Glutamatergic neuron (in vitro differentiated cells): ENCODE data around the gene LAMA2. TPM values are rescaled to one million over a fixed set of nuclear protein-coding genes. Genes with fewer than 3 reads are reported as not detected.

Source experiments
- DNase-seq: peaks from one replicate; pipeline ENCODE4 v3.0.0; 2022
- H3K27ac Mint-ChIP-seq: one replicate; pipeline ENCODE4 v1.8.0; 2020; ENCODE audit warnings: mild to moderate bottlenecking, mixed read lengths, inconsistent platforms; ENCODE audit not compliant: unreplicated experiment
- H3K27me3 Mint-ChIP-seq: one replicate; pipeline ENCODE4 v1.8.0; 2020; ENCODE audit warnings: mild to moderate bottlenecking, moderate library complexity, mixed read lengths, inconsistent platforms; ENCODE audit not compliant: unreplicated experiment
- H3K36me3 Mint-ChIP-seq: one replicate; pipeline ENCODE4 v1.8.0; 2020; ENCODE audit warnings: mild to moderate bottlenecking, mixed read lengths, inconsistent platforms; ENCODE audit not compliant: unreplicated experiment
- H3K4me1 Mint-ChIP-seq: one replicate; pipeline ENCODE4 v1.8.0; 2020; ENCODE audit warnings: mild to moderate bottlenecking, low read depth, mixed read lengths, inconsistent platforms; ENCODE audit not compliant: unreplicated experiment
- H3K4me3 Mint-ChIP-seq: one replicate; pipeline ENCODE4 v1.8.0; 2020; ENCODE audit warnings: mild to moderate bottlenecking, mixed read lengths, inconsistent platforms; ENCODE audit not compliant: unreplicated experiment
- H3K9me3 Mint-ChIP-seq: one replicate; pipeline ENCODE4 v1.8.0; 2020; ENCODE audit warnings: mild to moderate bottlenecking, moderate library complexity, mixed read lengths, inconsistent platforms; ENCODE audit not compliant: unreplicated experiment
- total RNA-seq: library from RNA; stranded (reverse); fragmentation: NEBNext Ultra II Directional; extraction: Animal tissue kit (Norgen Biotek cat#: 25700); gene quantifications from one replicate; pipeline ENCODE4 v1.2.1, GENCODE V29; 2021; ENCODE audit not compliant: unreplicated experiment
- TF ChIP-seq, protein P1 (sequence below): fragments of 200-600 bp; sonication (generic); IDR thresholded peaks from one replicate; pipeline ENCODE4 v1.5.0; 2021; ENCODE audit not compliant: partially characterized antibody, unreplicated experiment

LAMA2 gene
- total RNA-seq, 1 donor from 2014 or later: 2.4 TPM

DNA sequence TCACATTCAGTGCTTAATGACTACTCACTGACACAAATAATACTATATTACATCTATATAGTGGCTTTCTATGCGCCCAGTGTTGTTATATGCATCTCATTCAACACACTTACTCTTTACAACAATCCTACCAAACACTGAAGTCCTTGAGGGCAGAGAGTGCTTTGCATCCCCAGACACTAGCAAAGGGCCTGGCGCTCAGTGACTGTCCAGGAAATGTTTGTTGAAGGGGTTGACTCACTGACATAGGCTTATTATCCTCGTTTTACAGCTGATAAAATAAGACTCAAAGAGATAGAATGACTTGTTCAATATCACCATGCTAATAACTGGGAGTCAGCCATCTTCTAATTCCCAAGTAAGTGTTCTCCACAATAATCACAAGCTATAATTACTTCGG is 663.8 kb downstream of the LAMA2 start:
- no peaks in the 10 kb centered on the region for H3K27me3 Mint-ChIP-seq
- H3K9me3 Mint-ChIP-seq: no peaks in the 10 kb centered on the region
- H3K4me3 Mint-ChIP-seq: no peak overlapping the region
- no peak for DNase-seq
- no peaks in the 10 kb centered on the region for H3K4me1 Mint-ChIP-seq
- TF ChIP-seq, protein P1, sequence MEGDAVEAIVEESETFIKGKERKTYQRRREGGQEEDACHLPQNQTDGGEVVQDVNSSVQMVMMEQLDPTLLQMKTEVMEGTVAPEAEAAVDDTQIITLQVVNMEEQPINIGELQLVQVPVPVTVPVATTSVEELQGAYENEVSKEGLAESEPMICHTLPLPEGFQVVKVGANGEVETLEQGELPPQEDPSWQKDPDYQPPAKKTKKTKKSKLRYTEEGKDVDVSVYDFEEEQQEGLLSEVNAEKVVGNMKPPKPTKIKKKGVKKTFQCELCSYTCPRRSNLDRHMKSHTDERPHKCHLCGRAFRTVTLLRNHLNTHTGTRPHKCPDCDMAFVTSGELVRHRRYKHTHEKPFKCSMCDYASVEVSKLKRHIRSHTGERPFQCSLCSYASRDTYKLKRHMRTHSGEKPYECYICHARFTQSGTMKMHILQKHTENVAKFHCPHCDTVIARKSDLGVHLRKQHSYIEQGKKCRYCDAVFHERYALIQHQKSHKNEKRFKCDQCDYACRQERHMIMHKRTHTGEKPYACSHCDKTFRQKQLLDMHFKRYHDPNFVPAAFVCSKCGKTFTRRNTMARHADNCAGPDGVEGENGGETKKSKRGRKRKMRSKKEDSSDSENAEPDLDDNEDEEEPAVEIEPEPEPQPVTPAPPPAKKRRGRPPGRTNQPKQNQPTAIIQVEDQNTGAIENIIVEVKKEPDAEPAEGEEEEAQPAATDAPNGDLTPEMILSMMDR: no peak
- H3K27ac Mint-ChIP-seq: no peak overlapping the region
- H3K36me3 Mint-ChIP-seq: no peaks in the 10 kb centered on the region

DNA sequence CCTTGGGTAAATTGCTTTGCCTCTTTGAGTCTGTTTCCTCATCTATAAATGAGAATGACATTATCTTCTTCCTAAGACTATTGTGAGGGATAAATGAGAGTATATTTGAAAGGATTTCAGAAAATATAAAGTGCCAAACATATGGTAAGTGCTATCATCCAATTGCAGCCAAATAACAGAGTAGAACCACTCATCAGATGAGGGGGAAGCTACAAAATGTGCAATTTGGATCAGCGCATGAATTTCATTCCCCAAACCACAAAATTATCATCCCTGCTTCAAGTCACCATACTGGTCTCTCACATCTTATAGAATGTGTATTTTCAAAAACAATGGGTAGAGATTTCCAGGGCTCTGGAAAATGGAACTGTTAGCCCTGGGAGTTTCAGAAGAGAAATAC is 668.5 kb downstream of the LAMA2 start:
- no peaks in the 10 kb centered on the region for H3K36me3 Mint-ChIP-seq
- no peaks in the 10 kb centered on the region for H3K27me3 Mint-ChIP-seq
- DNase-seq: no peak
- no peaks in the 10 kb centered on the region for H3K9me3 Mint-ChIP-seq
- no peaks in the 10 kb centered on the region for H3K4me1 Mint-ChIP-seq
- H3K27ac Mint-ChIP-seq: no peak overlapping the region
- TF ChIP-seq, protein P1: no peak
- no peak overlapping the region for H3K4me3 Mint-ChIP-seq

DNA sequence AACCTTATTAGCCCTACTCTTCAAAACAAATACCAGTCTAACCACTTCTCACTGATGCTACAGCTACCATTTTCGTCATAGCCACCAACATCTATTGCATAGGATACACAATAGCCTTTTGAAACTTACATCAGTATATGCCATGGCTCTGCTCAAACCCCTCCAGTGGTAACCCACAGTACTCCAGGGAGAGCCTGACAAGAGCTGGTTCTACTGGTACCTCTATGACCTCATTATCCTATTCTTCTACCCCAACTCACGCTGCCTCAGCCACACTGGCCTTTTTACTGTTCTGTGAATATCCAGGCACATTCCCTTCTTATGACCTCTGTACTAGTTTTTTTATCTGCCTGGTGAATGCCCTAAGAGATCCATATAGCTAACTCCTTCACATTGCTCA is 669.5 kb downstream of the LAMA2 start:
- no peak for DNase-seq
- Mint-ChIP-seq H3K36me3 (no peaks in the 10 kb centered on the region), H3K27ac (no peak overlapping the region), H3K4me1 (no peaks in the 10 kb centered on the region), H3K4me3 (no peak overlapping the region), H3K9me3 (no peaks in the 10 kb centered on the region), H3K27me3 (no peaks in the 10 kb centered on the region)
- TF ChIP-seq, protein P1: no peak

DNA sequence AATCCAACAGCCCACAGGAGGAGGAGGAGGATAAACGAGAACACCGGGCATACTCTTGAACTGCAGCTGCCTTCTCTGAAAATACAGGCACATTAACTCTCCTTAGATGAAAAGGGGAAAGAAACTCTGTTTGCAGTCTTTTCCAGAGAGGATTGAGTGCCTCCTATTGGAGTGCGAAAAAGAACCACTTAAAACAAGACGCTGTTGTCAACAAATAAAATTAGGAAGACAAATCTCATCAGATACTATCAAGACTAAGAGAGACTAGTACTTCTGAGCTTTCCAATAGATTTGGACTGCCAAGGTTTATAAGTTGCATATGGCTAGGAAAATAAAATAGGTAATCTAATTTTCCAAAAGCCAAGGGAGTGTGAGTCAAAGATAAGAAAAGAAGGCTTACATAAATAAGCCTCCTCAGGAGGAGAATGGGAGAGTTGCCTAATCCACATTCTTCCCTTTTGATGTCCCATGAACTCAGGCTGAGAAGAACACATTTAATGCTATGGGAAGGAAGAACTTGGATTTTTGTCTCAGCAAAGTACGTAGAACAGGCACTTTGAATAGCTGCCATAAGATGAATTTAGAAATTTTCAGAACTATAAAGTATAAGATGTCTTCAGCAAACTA is 672.4 kb downstream of the LAMA2 start:
- DNase-seq: no peak

DNA sequence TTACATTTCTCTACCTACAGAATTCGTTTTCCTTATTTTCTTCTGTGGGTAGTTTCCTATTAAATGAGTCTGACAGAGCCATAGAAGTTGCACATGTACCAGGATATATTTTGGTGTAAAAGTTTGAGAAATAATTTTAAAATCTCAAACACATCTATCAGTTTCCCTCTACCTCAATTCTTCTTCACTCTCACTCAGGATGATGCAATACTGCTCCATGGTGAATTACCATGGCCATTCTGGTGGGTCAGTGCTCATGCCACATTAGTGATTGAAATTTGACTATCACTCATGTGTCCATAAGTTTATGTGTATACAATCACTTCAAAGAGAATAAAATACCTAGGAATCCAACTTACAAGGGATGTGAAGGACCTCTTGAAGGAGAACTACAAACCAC is 675.3 kb downstream of the LAMA2 start:
- no peak for DNase-seq
- H3K9me3 Mint-ChIP-seq: no peaks in the 10 kb centered on the region
- H3K4me1 Mint-ChIP-seq: no peaks in the 10 kb centered on the region
- H3K36me3 Mint-ChIP-seq: no peaks in the 10 kb centered on the region
- no peak overlapping the region for H3K27ac Mint-ChIP-seq
- TF ChIP-seq, protein P1: no peak
- H3K4me3 Mint-ChIP-seq: no peak overlapping the region
- H3K27me3 Mint-ChIP-seq: no peaks in the 10 kb centered on the region

More for the DNA sequence above, 672.4 kb downstream of the LAMA2 start:
- no peaks in the 10 kb centered on the region for H3K9me3 Mint-ChIP-seq
- H3K36me3 Mint-ChIP-seq: no peaks in the 10 kb centered on the region
- H3K4me1 Mint-ChIP-seq: no peaks in the 10 kb centered on the region
- no peaks in the 10 kb centered on the region for H3K27me3 Mint-ChIP-seq
- TF ChIP-seq, protein P1: no peak
- H3K27ac Mint-ChIP-seq: no peak overlapping the region
- H3K4me3 Mint-ChIP-seq: no peak overlapping the region
